Loucy (cell line): ENCODE results near the gene FARP1.

Experiments used
- H2AFZ ChIP-seq: fragments of 200-600 bp; sonication (generic); 2 replicates; pipeline ENCODE4 v1.6.0; 2016; ENCODE audit warnings: antibody characterized with exemption, mild to moderate bottlenecking, low read length, moderate library complexity
- H3F3A ChIP-seq: fragments of 200-600 bp; 2 replicates; pipeline ENCODE4 v1.6.0; 2016; ENCODE audit warnings: antibody characterized with exemption, low read depth, mild to moderate bottlenecking
- H3K27me3 ChIP-seq: fragments of 200-600 bp; sonication (generic); 2 replicates; pipeline ENCODE4 v1.6.1; 2014; ENCODE audit warnings: low read length, mild to moderate bottlenecking; ENCODE audit not compliant: insufficient read depth, poor library complexity, severe bottlenecking
- H3K36me3 ChIP-seq: fragments of 200-600 bp; sonication (generic); 2 replicates; pipeline ENCODE4 v1.6.1; 2016; ENCODE audit warnings: low read length; ENCODE audit not compliant: insufficient read depth
- H3K4me1 ChIP-seq: fragments of 200-600 bp; sonication (generic); 2 replicates; pipeline ENCODE4 v1.5.1; 2014; ENCODE audit warnings: low read length, mild to moderate bottlenecking; ENCODE audit not compliant: insufficient read depth, poor library complexity, severe bottlenecking
- H3K4me2 ChIP-seq: fragments of 200-600 bp; sonication (generic); 2 replicates; pipeline ENCODE4 v1.6.0; 2014; ENCODE audit warnings: antibody characterized with exemption, low read length, low read depth, mild to moderate bottlenecking; ENCODE audit not compliant: poor library complexity, severe bottlenecking
- H3K4me3 ChIP-seq: fragments of 200-600 bp; sonication (generic); 2 replicates; pipeline ENCODE4 v1.5.1; 2014; ENCODE audit warnings: low read length, mild to moderate bottlenecking, mixed read lengths; ENCODE audit not compliant: poor library complexity, severe bottlenecking
- H3K79me2 ChIP-seq: fragments of 200-600 bp; sonication (generic); 2 replicates; pipeline ENCODE4 v1.6.1; 2014; ENCODE audit warnings: low read length; ENCODE audit not compliant: insufficient read depth
- H3K9ac ChIP-seq: fragments of 200-600 bp; sonication (generic); 2 replicates; pipeline ENCODE4 v1.6.0; 2014; ENCODE audit warnings: mild to moderate bottlenecking, low read depth, low read length, moderate library complexity; ENCODE audit not compliant: poor library complexity, severe bottlenecking
- H3K9me2 ChIP-seq: fragments of 200-600 bp; sonication (generic); replicated peaks from 2 replicates; pipeline ENCODE4 v1.6.1; 2016; ENCODE audit warnings: low read depth, low read length, mixed read lengths
- H3K9me3 ChIP-seq: fragments of 200-600 bp; sonication (generic); 2 replicates; pipeline ENCODE4 v1.6.1; 2014; ENCODE audit warnings: mild to moderate bottlenecking, antibody characterized with exemption, low read length, low read depth; ENCODE audit not compliant: insufficient read depth
- H4K20me1 ChIP-seq: fragments of 200-600 bp; sonication (generic); 2 replicates; pipeline ENCODE4 v1.6.0; 2014; ENCODE audit warnings: antibody characterized with exemption, low read length, mild to moderate bottlenecking; ENCODE audit not compliant: insufficient read depth, poor library complexity, severe bottlenecking
- CTCF ChIP-seq: fragments of 200-600 bp; sonication (generic); conservative IDR thresholded peaks from 2 replicates; pipeline ENCODE4 v1.5.1; 2014; ENCODE audit warnings: mild to moderate bottlenecking, antibody characterized with exemption, low read length
- EZH2phosphoT487 ChIP-seq: fragments of 200-600 bp; IDR thresholded peaks from 2 replicates; pipeline ENCODE4 v1.6.1; 2018; ENCODE audit warnings: antibody characterized with exemption, mild to moderate bottlenecking, moderate library complexity, borderline replicate concordance

Gene FARP1

GRCh38 chr13:98313023-98313921 is 170.4 kb downstream of the FARP1 start:
- Histone ChIP-seq H3K27me3 (no peaks in the 10 kb centered on the region), H3K9me2 (no peaks in the 10 kb centered on the region)
- TF ChIP-seq CTCF = no peak
- no peak for TF ChIP-seq EZH2phosphoT487

GRCh38 chr13:98313922-98314292 is 171.0 kb downstream of the FARP1 start:
- H3F3A ChIP-seq = no peaks in the 10 kb centered on the region
- no peak overlapping the region for H2AFZ ChIP-seq
- H4K20me1 ChIP-seq = no peaks in the 10 kb centered on the region
- no peaks in the 10 kb centered on the region for H3K27me3 ChIP-seq
- no peaks in the 10 kb centered on the region for H3K4me1 ChIP-seq
- H3K9me2 ChIP-seq = no peaks in the 10 kb centered on the region
- H3K36me3 ChIP-seq = no peaks in the 10 kb centered on the region
- H3K9me3 ChIP-seq = no peaks in the 10 kb centered on the region
- no peak overlapping the region for H3K4me2 ChIP-seq
- H3K4me3 ChIP-seq = no peak overlapping the region
- H3K79me2 ChIP-seq = no peaks in the 10 kb centered on the region
- no peak for TF ChIP-seq EZH2phosphoT487
- TF ChIP-seq CTCF = no peak
- H3K9ac ChIP-seq = no peak overlapping the region

More at GRCh38 chr13:98313023-98313921, 170.4 kb downstream of the FARP1 start:
- no peaks in the 10 kb centered on the region for H3F3A ChIP-seq
- H3K36me3 ChIP-seq = no peaks in the 10 kb centered on the region
- no peak overlapping the region for H3K4me3 ChIP-seq
- H3K9ac ChIP-seq = no peak overlapping the region
- no peak overlapping the region for H2AFZ ChIP-seq
- H3K4me2 ChIP-seq = no peak overlapping the region
- H3K79me2 ChIP-seq = no peaks in the 10 kb centered on the region
- no peaks in the 10 kb centered on the region for H3K4me1 ChIP-seq
- no peaks in the 10 kb centered on the region for H4K20me1 ChIP-seq
- no peaks in the 10 kb centered on the region for H3K9me3 ChIP-seq

- H2AFZ ChIP-seq = no peak overlapping the region
- no peaks in the 10 kb centered on the region for H3K79me2 ChIP-seq
- H4K20me1 ChIP-seq = no peaks in the 10 kb centered on the region
- H3K4me2 ChIP-seq = no peak overlapping the region
- TF ChIP-seq CTCF (no peak), EZH2phosphoT487 (no peak)
- H3K36me3 ChIP-seq = no peaks in the 10 kb centered on the region
- H3K9ac ChIP-seq = no peak overlapping the region
- H3K27me3 ChIP-seq = no peaks in the 10 kb centered on the region
- no peaks in the 10 kb centered on the region for H3F3A ChIP-seq
- H3K4me1 ChIP-seq = no peaks in the 10 kb centered on the region
- no peak overlapping the region for H3K4me3 ChIP-seq
- no peaks in the 10 kb centered on the region for H3K9me3 ChIP-seq
- no peaks in the 10 kb centered on the region for H3K9me2 ChIP-seq
Measured at GRCh38 chr13:98315466-98315865, 172.6 kb downstream of the FARP1 start.
